Thyroid gland (tissue), 4 donors: ENCODE data around the gene WDR70. TPM values are rescaled to one million over a fixed set of nuclear protein-coding genes. Genes with fewer than 3 reads are reported as not detected.
"Not testable (repeated sequence)": the region's sequence is repeated elsewhere in the genome, so short reads cannot be mapped to it uniquely, and the experiment has no call there.

Source experiments
- DNase-seq, 2 donors: peaks; one replicate each; pipeline ENCODE4 v3.0.0-alpha.2; 2019
- H3K27ac ChIP-seq, 3 donors: fragments of 200-600 bp; sonication (generic); 1 replicate in 2 of 3; 2 replicates in 1 of 3; pipeline ENCODE4 v1.5.1; 2016 to 2019; ENCODE audit warnings: mild to moderate bottlenecking in 1 of 3, moderate library complexity in 1 of 3
- H3K27me3 ChIP-seq: fragments of 200-600 bp; sonication (generic); one replicate; pipeline ENCODE4 v1.5.1; 2019
- H3K36me3 ChIP-seq, 2 donors: fragments of 200-600 bp; sonication (generic); one replicate each; pipeline ENCODE4 v1.5.1; 2016 to 2019
- H3K4me1 ChIP-seq, 2 donors: fragments of 200-600 bp; sonication (generic); one replicate each; pipeline ENCODE4 v1.5.1; 2017 to 2019
- H3K4me3 ChIP-seq, 3 donors: fragments of 200-600 bp; sonication (generic); replicated peaks in 1 of 3; 1 replicate in 2 of 3; 2 replicates in 1 of 3; pipeline ENCODE4 v1.5.1; 2016; ENCODE audit warnings: mild to moderate bottlenecking in 1 of 3
- H3K9me3 ChIP-seq: fragments of 200-600 bp; sonication (generic); one replicate; pipeline ENCODE4 v1.5.1; 2017
- POLR2A ChIP-seq, 2 donors: fragments of 450-650 bp; IDR thresholded peaks; one replicate each; pipeline ENCODE4 v1.6.1; 2017; ENCODE audit warnings: antibody characterized with exemption in 2 of 2, mild to moderate bottlenecking in 2 of 2, moderate library complexity in 1 of 2
- WGBS, 2 donors: methylation state at CpG; one replicate each; pipeline ENCODE4 v1.1.5; 2017; 5-methylcytosine and 5-hydroxymethylcytosine counted together
- intact Hi-C: fragments of 100-400 bp; cut with DNase I; formaldehyde crosslinking; loops from one replicate; pipeline ENCODE4 v1.15.1; 2023
- total RNA-seq, 4 donors: library from RNA; depleted of rRNA; stranded (reverse); fragments of >200 nt; gene quantifications; one replicate each; pipeline ENCODE4 v1.2.3, GENCODE V29; 2016
- TF ChIP-seq, protein P1 (sequence below), 6 experiments: fragments of 200-600 bp in 3 of 6; fragments of 450-650 bp in 3 of 6; sonication (generic) in 3 of 6; IDR thresholded peaks; one replicate each; pipeline ENCODE4 v1.5.1; 2016 to 2019; ENCODE audit warnings: antibody characterized with exemption in 6 of 6, mild to moderate bottlenecking in 2 of 6, inconsistent platforms in 1 of 6, moderate library complexity in 1 of 6

Gene WDR70
- total RNA-seq, 4 donors from 2014 or later: 31.3 to 103 (median 33.5) TPM

DNA sequence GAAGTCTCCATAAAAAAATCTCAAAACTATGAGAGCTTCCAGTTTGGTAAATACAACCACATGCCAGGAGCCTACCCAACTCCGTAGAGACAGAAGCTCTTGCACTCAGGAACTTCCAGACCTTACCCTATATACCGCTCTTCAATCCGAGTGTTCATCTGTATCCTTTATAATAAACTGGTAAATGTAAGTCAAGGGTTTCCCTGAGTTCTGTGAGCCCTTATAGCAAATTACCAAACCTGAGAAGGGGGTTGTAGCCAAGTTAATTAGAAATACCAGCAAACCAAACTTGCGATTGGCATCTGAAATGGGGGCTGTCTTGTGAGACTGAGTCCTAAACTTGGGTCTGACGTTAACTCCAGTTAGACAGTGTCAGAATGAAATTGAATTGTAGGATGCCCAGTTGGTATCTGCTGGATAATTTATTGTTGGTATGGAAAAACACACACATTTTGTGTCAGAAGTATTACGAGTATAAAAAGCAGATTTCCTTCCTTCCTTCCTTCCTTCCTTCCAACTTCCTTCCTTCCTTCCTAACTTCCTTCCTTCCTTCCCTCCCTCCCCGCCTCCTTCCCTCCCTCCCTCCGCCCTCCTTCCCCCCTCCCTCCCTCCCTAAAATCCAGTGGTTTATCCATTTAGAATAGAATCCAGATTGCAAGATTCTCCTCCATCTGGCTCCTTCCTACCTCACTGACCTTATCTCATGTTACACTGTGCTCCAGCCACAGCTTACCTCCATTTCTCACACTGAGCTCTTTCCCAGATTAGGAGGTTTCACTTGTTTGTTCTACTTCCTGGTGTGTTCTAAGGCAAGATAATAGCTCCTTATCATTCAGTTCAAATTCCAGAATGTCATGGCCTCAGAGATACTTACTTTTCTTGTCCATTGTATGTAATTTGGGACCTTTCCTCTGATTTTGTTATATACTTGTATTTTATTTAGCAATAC, 196.7 kb downstream of the WDR70 start:
- intact Hi-C loops: no loop called here
- Histone ChIP-seq H3K27ac (no peak overlapping the region), H3K27me3 (no peaks in the 10 kb centered on the region), H3K4me1 (no peaks in the 10 kb centered on the region), H3K36me3 (no peaks in the 10 kb centered on the region), H3K4me3 (no peak overlapping the region), H3K9me3 (no peaks in the 10 kb centered on the region)
- no peak for TF ChIP-seq POLR2A (IDR thresholded peaks at IDR 0.05)
- TF ChIP-seq, protein P1, sequence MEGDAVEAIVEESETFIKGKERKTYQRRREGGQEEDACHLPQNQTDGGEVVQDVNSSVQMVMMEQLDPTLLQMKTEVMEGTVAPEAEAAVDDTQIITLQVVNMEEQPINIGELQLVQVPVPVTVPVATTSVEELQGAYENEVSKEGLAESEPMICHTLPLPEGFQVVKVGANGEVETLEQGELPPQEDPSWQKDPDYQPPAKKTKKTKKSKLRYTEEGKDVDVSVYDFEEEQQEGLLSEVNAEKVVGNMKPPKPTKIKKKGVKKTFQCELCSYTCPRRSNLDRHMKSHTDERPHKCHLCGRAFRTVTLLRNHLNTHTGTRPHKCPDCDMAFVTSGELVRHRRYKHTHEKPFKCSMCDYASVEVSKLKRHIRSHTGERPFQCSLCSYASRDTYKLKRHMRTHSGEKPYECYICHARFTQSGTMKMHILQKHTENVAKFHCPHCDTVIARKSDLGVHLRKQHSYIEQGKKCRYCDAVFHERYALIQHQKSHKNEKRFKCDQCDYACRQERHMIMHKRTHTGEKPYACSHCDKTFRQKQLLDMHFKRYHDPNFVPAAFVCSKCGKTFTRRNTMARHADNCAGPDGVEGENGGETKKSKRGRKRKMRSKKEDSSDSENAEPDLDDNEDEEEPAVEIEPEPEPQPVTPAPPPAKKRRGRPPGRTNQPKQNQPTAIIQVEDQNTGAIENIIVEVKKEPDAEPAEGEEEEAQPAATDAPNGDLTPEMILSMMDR (IDR thresholded peaks at IDR 0.05): no peak
- no peak for DNase-seq
- WGBS, 2 donors: 92% methylated on average over 8 of the region's 8 CpGs

DNA sequence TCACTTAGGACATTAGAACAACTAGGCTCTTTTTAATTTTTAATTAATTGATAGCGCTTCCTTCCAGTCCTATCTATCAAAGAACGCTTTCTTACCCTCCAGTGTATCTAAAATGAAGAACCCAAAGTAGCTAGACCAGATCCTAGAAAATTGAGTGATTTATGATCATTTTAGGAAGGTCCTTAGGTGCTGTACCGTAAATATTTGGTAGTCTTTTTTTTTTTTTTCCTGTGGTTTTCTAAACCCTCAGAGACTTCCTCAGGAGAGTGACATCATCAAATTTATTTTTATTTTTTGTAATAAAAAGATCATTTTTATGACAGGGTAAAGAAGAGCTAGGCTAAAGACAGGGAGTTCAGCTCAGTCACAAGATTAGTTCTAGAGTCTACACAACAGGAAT, 197.4 kb downstream of the WDR70 start:
- TF ChIP-seq, protein P1 (IDR thresholded peaks at IDR 0.05): no peak
- TF ChIP-seq POLR2A (IDR thresholded peaks at IDR 0.05): no peak
- DNase-seq: no peak
- H3K36me3 ChIP-seq: no peaks in the 10 kb centered on the region
- no peak overlapping the region for H3K27ac ChIP-seq
- H3K4me3 ChIP-seq: no peak overlapping the region
- no peaks in the 10 kb centered on the region for H3K4me1 ChIP-seq
- intact Hi-C loops: no loop called here
- H3K9me3 ChIP-seq: no peaks in the 10 kb centered on the region
- 78 to 92% methylated on average over 3 of the region's 3 CpGs for WGBS, 2 donors
- no peaks in the 10 kb centered on the region for H3K27me3 ChIP-seq

DNA sequence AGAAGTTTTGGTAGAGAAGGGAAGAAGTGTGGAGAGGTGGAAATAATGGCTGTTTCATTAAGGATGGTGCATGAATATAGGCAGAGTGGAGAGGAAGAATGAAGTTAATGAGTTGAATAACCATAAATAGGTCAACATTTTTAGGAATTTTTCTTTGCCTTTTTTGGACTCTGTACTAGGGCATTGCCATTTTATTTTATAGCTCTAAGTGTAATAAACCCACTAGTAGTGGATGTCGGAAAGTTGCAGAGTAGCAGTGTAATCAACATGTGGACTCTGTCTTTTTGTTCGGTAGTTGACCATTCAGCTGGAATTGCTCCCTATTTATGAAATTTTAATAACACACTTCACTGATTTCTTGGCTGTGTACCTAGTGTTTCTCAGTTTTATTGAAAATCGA, 199.1 kb downstream of the WDR70 start:
- Histone ChIP-seq H3K27me3 (no peaks in the 10 kb centered on the region), H3K4me3 (no peak overlapping the region), H3K4me1 (no peaks in the 10 kb centered on the region), H3K9me3 (no peaks in the 10 kb centered on the region), H3K36me3 (no peaks in the 10 kb centered on the region), H3K27ac (no peak overlapping the region)
- DNase-seq: no peak
- intact Hi-C loops: no loop called here
- WGBS, 2 donors: 95 to 96% methylated on average over 3 of the region's 3 CpGs
- TF ChIP-seq, protein P1 (IDR thresholded peaks at IDR 0.05): no peak
- TF ChIP-seq POLR2A (IDR thresholded peaks at IDR 0.05): no peak

DNA sequence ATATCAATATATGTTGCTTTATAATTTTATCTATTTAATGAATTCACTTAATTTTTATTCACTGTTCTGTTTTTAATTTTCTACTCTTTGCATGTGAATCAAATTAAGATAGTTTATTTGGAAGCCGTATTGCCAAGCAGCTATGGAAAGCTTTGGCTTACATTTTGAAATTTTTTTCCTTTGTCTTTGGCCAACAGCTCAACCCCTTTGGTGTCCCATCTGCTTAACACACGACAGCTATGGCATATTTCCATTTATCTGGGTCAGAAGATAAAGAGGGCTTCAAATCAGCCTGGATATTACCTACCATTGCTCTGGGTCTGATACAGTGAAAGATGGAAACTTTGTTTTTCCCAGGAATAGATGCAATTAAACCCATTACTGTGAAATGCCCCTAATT, 201.0 kb downstream of the WDR70 start:
- H3K4me1 ChIP-seq: no peaks in the 10 kb centered on the region
- no peak overlapping the region for H3K27ac ChIP-seq
- intact Hi-C loops: no loop called here

DNA sequence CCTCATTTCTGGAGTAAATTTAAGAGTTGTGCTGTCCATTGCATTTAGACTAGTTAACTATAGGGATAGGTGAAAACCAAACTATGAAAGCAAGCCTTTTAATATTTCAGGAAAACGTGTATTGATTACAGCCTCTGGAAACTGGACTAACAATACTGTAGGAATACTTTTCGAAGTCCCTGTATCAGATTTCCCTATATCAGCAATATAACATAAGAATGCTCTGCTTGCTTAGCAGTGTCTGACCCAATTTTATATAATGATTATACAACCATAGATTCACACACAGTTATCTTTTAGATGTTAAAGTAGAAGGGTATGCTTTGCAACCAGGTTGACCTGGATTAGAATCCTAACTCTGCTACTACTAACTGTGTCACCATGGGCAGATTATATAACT, 203.1 kb downstream of the WDR70 start:
- Histone ChIP-seq H3K9me3 (no peaks in the 10 kb centered on the region), H3K4me3 (no peak overlapping the region), H3K27me3 (no peaks in the 10 kb centered on the region), H3K27ac (no peak overlapping the region), H3K4me1 (no peaks in the 10 kb centered on the region), H3K36me3 (no peaks in the 10 kb centered on the region)
- intact Hi-C loops: no loop called here
- DNase-seq: no peak
- TF ChIP-seq, protein P1 (IDR thresholded peaks at IDR 0.05): no peak
- TF ChIP-seq POLR2A (IDR thresholded peaks at IDR 0.05): no peak
- WGBS, 2 donors: 93 to 99% methylated on average over 2 of the region's 2 CpGs

More for the DNA sequence above, 201.0 kb downstream of the WDR70 start:
- H3K9me3 ChIP-seq: no peaks in the 10 kb centered on the region
- no peak for TF ChIP-seq POLR2A (IDR thresholded peaks at IDR 0.05)
- TF ChIP-seq, protein P1 (IDR thresholded peaks at IDR 0.05): no peak
- H3K4me3 ChIP-seq: no peak overlapping the region
- H3K36me3 ChIP-seq: no peaks in the 10 kb centered on the region
- WGBS, 2 donors: 79 to 89% methylated on average over 2 of the region's 2 CpGs
- no peak for DNase-seq
- no peaks in the 10 kb centered on the region for H3K27me3 ChIP-seq

DNA sequence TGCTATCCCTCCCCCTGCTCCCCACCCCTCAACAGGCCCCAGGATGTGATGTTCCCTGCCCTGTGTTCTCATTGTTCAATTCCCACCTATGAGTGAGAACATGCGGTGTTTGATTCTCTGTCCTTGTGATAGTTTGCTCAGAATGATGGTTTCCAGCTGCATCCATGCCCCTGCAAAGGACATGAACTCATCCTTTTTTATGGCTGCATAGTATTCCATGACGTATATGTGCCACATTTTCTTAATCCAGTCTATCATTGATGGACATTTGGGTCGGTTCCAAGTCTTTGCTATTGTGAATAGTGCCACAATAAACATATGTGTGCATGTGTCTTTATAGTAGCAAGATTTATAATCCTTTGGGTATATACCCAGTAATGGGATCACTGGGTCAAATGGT, 214.2 kb downstream of the WDR70 start:
- H3K4me3 ChIP-seq, H3K36me3 ChIP-seq, H3K9me3 ChIP-seq, H3K4me1 ChIP-seq, intact Hi-C loops, DNase-seq, H3K27ac ChIP-seq, H3K27me3 ChIP-seq: not testable (repeated sequence)
- WGBS, 2 donors: 97% methylated on average over 3 of the region's 3 CpGs

DNA sequence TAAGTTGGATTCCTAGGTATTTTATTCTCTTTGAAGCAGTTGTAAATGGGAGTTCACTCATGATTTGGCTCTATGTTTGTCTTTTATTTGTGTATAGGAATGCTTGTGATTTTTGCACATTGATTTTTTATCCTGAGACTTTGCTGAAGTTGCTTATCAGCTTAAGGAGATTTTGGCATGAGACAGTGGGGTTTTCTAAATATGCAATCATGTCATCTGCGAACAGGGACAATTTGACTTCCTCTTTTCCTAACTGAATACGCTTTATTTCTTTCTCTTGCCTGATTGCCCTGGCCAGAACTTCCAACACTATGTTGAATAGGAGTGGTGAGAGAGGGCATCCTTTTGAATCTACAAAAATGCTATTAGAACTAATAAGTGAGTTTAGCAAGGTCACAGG, 215.7 kb downstream of the WDR70 start:
- H3K4me3 ChIP-seq, intact Hi-C loops, H3K4me1 ChIP-seq, DNase-seq, H3K9me3 ChIP-seq, H3K27ac ChIP-seq, H3K27me3 ChIP-seq, H3K36me3 ChIP-seq: not testable (repeated sequence)
- WGBS, 2 donors: 40% methylated on average over 2 of the region's 2 CpGs
